DMS 273 treated with DMSO at 0.1 percent for 48 hours (cell line): Measurements from ENCODE around the gene TLCD1.

Experiments used
- DNase-seq: peaks from one replicate; lab custom pipeline; 2025; lab: John Stamatoyannopoulos, UW

The TLCD1 gene

DNA sequence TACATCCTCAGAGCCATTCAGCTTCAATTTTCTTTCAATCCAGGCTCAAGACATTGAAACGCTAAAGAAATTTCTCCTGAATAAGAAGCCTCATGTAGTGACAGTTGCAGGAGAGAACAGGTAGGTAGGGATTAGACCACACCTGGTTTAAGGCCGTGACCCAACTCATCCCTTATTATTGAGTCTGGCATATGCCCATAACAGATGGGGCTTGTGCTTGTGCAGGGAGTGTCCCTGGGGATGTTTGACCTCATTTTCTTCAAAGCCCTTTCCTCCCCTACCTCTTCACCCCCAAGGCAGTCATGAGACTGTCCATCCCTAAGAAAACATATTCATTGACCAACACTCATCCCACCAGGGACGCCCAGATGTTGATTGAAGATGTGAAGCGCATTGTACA lies 39.7 kb downstream of the TLCD1 start:
- no peak for DNase-seq

DNA sequence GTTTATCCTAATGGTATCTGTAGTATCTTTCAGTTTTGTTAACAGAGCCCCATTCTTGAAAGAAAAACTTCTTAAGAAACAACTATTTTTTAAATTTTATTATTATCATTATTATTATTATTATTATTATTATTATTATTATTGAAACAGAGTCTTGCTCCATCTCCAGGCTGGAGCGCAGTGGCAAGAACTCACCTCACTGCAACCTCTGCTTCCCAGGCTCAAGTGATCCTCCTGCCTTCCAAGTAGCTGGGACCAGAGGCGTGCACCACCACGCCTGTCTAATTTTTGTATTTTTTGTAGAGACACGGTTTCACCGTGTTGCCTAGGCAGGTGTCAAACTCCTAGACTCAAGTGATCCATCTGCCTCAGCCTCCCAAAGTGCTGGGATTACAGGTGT lies 40.7 kb downstream of the TLCD1 start:
- DNase-seq: no peak

DNA sequence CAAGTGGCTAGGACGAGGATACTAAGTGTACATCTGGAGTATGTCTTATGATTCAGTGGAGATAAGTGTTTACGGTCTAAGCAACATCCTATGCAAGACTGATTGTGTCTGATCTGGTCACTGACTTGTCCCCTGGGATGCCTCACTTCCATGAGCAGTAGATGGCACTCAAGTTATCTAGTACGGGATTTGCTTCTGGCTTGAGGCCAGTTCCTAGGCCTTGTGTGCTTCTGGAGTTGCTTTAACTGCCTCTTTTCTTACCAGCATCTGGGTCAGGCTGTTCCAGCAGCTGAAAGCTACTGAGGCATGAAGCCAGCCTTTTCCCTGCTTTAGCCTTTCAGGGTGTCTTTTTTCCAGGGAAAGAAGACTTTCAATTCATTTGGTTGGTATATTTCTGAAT lies 41.1 kb downstream of the TLCD1 start:
- DNase-seq: peak; percentile 69

DNA sequence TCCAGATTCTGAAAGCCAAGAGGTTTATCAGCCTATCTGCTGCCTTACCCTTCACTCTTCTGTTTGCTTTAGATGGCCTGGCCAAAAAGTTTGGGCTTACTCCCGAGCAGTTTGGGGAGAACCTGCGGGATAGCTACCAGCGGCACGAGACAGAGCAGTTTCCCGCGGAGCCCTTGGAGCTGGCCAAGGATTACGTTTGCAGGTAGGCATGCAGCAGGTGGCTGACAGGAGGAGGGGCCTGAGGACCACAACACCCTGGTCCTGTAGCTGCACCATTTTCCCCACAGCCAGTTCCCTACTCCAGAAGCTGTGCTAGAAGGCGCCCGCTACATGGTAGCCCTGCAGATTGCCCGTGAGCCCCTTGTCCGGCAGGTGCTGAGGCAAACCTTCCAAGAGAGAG lies 43.4 kb downstream of the TLCD1 start:
- DNase-seq: no peak

DNA sequence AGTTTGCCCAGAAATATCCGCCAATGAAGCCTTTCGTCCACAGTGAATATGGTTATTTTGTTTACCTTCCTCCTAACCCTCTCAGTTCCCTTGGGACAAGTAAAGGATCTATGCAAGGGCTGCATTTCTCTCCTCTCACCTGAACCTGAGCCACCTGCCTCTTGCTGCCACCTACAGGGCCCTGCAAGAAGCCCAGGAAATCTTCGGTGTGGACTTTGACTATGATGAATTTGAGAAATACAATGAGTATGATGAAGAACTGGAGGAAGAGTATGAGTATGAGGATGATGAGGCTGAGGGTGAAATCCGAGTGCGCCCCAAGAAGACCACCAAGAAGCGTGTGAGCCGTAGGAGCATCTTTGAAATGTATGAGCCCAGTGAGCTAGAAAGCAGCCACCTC lies 50.1 kb downstream of the TLCD1 start:
- DNase-seq: no peak

DNA sequence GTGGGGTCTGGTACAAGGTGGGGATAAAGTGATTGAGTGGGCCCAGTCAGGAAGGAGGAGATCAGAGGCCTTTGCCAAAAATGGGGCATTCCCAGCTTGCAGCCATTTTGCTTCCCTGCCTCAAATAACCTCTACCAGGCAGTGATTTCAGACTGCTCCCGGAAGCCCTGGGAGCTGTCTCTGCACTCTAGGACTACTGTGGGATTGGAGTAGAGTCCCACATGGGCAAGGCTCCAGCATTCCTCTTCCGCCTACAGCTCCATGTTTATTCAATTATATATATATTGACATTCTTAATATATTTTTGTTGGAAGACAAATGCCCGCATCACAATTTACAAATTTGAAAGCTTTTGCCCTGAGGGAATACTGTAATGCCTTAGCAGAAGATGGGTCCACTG lies 50.5 kb downstream of the TLCD1 start:
- no peak for DNase-seq
